CD4-positive, alpha-beta T cell treated with Interleukin-15 for 1 hour (primary cell): ENCODE results near the gene GP1BB.

Experiments
- DNase-seq: peaks from one replicate; pipeline ENCODE4 v3.0.0-alpha.2; 2020

The GP1BB gene

GRCh38 chr22:19756288-19757128 is 33.2 kb downstream of the GP1BB start:
- peak; percentile 67 for DNase-seq

- DNase-seq, result no peak
Observed at GRCh38 chr22:19757140-19757984, 34.0 kb downstream of the GP1BB start.

- no peak for DNase-seq
Observed at GRCh38 chr22:19757985-19758895, 34.9 kb downstream of the GP1BB start.

- DNase-seq, result no peak
Observed at GRCh38 chr22:19758896-19759426, 35.6 kb downstream of the GP1BB start.

GRCh38 chr22:19759427-19760057 is 36.2 kb downstream of the GP1BB start:
- DNase-seq, result no peak

GRCh38 chr22:19760058-19760950 is 37.0 kb downstream of the GP1BB start, which contains the start of gene TBX1:
Gene TBX1, plus strand, starts transcription at chr22:19760778. Its CDS starts 66 bp downstream, at chr22:19760844.
- no peak for DNase-seq

GRCh38 chr22:19760951-19761724 is 37.8 kb downstream of the GP1BB start:
- no peak for DNase-seq

GRCh38 chr22:19761725-19762567 is 38.6 kb downstream of the GP1BB start:
- DNase-seq, result no peak

GRCh38 chr22:19762568-19763457 is 39.5 kb downstream of the GP1BB start:
- DNase-seq, result no peak

GRCh38 chr22:19763458-19764298 is 40.3 kb downstream of the GP1BB start:
- DNase-seq, result no peak

GRCh38 chr22:19764299-19764593 is 40.9 kb downstream of the GP1BB start:
- no peak for DNase-seq

GRCh38 chr22:19764636-19765476 is 41.5 kb downstream of the GP1BB start:
- no peak for DNase-seq

- no peak for DNase-seq
Observed at GRCh38 chr22:19765477-19766239, 42.3 kb downstream of the GP1BB start.

GRCh38 chr22:19766240-19766510 is 42.8 kb downstream of the GP1BB start:
- no peak for DNase-seq

GRCh38 chr22:19766511-19767426 is 43.4 kb downstream of the GP1BB start:
- DNase-seq, result peak; percentile 30
